ENCODE data around the gene SLC29A1.
"Not testable (repeated sequence)": the region's sequence is repeated elsewhere in the genome, so short reads cannot be mapped to it uniquely, and the experiment has no call there.

SLC29A1 gene

DNA sequence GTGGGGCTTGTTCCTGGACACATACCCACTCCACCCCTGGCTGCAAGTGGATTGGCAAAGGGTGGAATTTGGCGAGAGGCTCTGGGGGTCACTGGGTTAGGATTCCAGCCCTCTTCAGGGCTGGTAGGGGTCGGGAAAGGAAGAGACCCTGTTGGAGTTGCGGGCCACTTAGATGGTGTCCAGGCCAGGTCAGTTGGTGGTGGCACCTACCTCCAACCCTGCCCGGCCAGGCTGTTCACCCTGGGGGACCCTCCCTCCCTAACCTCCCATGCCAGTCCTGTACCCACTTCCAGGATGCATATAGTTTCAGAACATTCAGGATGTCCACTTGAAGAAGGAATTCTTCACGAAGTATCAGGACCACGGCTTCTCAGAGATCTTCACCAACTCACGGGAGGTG is 43.7 kb upstream of the SLC29A1 start:
- TF ChIP-seq, protein P1, sequence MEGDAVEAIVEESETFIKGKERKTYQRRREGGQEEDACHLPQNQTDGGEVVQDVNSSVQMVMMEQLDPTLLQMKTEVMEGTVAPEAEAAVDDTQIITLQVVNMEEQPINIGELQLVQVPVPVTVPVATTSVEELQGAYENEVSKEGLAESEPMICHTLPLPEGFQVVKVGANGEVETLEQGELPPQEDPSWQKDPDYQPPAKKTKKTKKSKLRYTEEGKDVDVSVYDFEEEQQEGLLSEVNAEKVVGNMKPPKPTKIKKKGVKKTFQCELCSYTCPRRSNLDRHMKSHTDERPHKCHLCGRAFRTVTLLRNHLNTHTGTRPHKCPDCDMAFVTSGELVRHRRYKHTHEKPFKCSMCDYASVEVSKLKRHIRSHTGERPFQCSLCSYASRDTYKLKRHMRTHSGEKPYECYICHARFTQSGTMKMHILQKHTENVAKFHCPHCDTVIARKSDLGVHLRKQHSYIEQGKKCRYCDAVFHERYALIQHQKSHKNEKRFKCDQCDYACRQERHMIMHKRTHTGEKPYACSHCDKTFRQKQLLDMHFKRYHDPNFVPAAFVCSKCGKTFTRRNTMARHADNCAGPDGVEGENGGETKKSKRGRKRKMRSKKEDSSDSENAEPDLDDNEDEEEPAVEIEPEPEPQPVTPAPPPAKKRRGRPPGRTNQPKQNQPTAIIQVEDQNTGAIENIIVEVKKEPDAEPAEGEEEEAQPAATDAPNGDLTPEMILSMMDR (IDR thresholded peaks at IDR 0.05; ENCODE audit: low read depth, low read length) = no peak
- DNase-seq (ENCODE audit: low read depth in 2 of 2) = no peak
- H3K4me3 ChIP-seq (replicated peaks in 1 of 2; ENCODE audit: low read depth in 2 of 2, low read length in 2 of 2) = no peak overlapping the region

DNA sequence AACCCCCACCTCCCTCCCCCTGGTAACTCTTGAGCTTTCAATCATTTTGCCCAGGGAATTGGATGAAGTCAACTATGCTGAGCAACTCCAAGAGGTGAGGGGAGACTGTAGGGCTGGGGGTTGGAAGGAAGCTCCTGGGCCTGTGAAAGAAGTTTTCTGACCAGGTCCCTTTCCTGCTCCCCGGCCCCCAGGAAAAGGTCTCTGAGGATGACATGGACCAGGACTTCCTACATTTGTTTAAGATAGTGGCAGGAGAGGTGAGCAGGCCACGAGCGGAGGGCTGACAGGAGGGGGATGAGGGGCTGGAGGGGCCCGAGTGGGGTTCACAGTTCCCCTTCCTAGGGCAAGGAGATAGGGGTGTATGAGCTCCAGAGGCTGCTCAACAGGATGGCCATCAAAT is 43.0 kb upstream of the SLC29A1 start:
- TF ChIP-seq, protein P1 (IDR thresholded peaks at IDR 0.05; ENCODE audit: low read depth, low read length) = no peak
- H3K4me3 ChIP-seq (replicated peaks in 1 of 2; ENCODE audit: low read depth in 2 of 2, low read length in 2 of 2) = no peak overlapping the region
- no peak for DNase-seq (ENCODE audit: low read depth in 2 of 2)

DNA sequence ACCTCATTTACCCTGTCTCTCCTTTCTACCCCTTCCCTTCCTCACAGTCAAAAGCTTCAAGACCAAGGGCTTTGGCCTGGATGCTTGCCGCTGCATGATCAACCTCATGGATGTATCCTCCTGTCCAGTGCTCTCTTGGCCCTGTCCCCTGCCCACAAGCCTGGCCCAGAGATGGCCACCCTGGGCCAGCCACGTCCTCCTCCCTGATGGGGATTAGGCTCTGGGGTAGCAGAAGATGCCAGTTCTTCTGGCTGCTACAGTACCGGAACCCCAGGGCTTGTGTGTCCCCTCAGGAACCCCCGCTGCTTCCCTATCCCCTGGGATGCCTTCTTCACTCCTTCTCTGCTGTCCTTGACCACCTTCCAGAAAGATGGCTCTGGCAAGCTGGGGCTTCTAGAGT is 42.5 kb upstream of the SLC29A1 start:
- no peak overlapping the region for H3K4me3 ChIP-seq (replicated peaks in 1 of 2; ENCODE audit: low read depth in 2 of 2, low read length in 2 of 2)
- DNase-seq (ENCODE audit: low read depth in 2 of 2) = no peak
- TF ChIP-seq, protein P1 (IDR thresholded peaks at IDR 0.05; ENCODE audit: low read depth, low read length) = no peak

DNA sequence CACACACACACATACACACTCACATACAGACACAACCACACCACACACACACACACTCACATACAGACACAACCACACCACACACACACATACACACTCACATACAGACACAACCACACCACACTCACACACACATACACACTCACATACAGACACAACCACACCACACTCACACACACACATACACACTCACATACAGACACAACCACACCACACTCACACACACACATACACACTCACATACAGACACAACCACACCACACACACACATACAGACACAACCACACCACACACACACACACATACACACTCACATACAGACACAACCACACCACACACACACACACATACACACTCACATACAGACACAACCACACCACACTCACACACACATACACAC is 41.6 kb upstream of the SLC29A1 start:
- H3K4me3 ChIP-seq (replicated peaks in 1 of 2; ENCODE audit: low read depth in 2 of 2, low read length in 2 of 2); DNase-seq (ENCODE audit: low read depth in 2 of 2): not testable (repeated sequence)

DNA sequence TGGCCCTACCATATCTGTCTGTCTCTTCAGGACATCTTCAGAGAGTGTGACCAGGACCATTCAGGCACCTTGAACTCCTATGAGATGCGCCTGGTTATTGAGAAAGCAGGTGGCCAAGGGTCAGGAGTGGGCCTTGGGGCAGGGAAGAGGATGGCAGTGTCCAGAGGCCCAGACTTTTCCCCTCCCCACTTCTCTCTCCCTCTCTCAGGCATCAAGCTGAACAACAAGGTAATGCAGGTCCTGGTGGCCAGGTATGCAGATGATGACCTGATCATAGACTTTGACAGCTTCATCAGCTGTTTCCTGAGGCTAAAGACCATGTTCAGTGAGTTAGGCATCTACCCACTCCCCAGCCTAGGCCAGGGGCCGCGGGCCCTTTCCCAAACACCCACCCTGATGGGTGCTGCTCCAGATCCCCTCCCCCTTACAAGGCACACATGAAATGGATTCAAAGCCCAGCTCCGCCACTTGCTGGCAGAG is 40.4 kb upstream of the SLC29A1 start:
- H3K4me3 ChIP-seq (replicated peaks in 1 of 2; ENCODE audit: low read depth in 2 of 2, low read length in 2 of 2) = no peak overlapping the region
- DNase-seq (ENCODE audit: low read depth in 2 of 2) = no peak
- TF ChIP-seq, protein P1 (IDR thresholded peaks at IDR 0.05; ENCODE audit: low read depth, low read length) = no peak

DNA sequence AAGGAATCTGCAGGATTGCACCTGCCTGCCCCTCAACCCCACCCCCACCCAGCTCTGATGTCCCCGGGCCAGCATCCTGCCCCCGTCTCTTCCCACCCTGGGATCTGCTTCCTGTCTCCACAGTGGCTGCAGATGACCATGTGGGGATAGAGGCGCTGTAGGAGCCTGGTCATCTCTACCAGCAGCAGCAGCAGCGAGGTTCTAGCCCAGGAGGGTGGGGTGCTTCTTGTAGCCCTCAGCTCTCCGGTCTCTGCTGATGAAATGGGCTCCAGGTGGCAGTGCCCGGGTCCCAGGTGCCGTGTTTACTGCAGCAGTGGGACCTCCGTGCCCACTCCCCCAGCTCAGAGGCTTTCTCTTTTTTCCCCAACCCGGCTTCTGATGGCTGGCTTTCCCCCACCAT is 39.6 kb upstream of the SLC29A1 start:
- no peak for DNase-seq (ENCODE audit: low read depth in 2 of 2)
- H3K4me3 ChIP-seq (replicated peaks in 1 of 2; ENCODE audit: low read depth in 2 of 2, low read length in 2 of 2) = no peak overlapping the region
- TF ChIP-seq, protein P1 (IDR thresholded peaks at IDR 0.05; ENCODE audit: low read depth, low read length) = no peak

DNA sequence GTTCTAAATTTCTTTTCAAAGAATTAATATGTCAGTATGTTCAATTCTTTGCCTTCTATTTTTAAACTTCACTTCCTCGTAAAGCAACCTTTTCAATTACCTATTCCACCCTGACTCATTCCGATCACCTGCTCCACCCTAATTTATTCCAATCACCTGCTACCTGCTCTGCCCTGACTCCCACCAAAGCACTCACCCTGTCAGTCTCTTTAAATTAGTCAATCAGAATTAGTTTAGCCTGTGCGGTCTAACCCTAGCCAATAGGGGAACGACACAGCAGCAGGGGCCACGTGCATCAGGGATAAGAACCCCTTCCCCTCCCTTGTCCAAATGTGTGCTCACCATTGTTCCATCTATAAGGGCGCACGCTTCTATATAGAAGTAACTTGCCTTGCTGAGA is 38.0 kb upstream of the SLC29A1 start:
- not testable (repeated sequence) for DNase-seq (ENCODE audit: low read depth in 2 of 2); H3K4me3 ChIP-seq (replicated peaks in 1 of 2; ENCODE audit: low read depth in 2 of 2, low read length in 2 of 2)

DNA sequence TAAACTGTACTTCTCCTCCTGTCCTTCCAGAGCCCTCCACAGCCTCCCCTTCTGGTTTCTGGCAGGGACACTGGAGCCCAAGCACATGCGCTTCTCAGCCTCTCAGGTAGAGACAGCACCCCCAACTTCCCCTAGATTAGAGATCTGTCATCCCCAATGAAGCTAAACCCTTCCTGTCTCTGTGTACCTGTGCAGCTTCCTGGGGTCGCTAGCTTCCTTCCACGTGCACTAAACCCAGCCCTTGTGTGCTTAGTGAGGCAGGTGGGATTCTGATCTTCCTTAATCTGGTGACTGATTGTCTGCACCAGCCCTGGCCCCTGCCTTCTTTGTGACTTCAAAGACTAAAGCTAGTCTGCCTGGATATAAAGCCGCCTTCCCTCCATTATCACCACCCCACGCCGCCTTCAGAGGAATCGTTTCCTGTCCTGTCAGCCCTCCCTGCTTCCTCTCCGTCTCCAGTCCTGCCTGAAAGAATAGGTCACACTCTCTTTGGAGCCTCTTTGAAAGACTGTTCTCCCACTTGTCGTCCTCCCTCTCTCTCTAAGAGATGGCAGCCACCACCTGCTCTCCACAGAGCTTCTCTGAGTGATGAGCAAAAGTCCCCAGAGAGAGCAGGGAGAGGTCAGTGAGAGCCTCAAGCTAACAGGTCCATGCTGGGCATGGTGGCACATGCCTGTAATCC is 37.3 kb upstream of the SLC29A1 start:
- TF ChIP-seq, protein P1 (IDR thresholded peaks at IDR 0.05; ENCODE audit: low read depth, low read length) = no peak
- H3K4me3 ChIP-seq (replicated peaks in 1 of 2; ENCODE audit: low read depth in 2 of 2, low read length in 2 of 2) = no peak overlapping the region
- no peak for DNase-seq (ENCODE audit: low read depth in 2 of 2)
